Measurements from ENCODE around the gene TSHR. TPM values are rescaled to one million over a fixed set of nuclear protein-coding genes. Genes with fewer than 3 reads are reported as not detected.
A peak's percentile ranks its signal among the peaks of the same experiment; 100 is the strongest.

TSHR gene
- total and polyA plus RNA-seq, 2 of the 13 experiments (the other 11 are each of a cell fraction or from before 2014, with no cell fraction given): not detected

DNA sequence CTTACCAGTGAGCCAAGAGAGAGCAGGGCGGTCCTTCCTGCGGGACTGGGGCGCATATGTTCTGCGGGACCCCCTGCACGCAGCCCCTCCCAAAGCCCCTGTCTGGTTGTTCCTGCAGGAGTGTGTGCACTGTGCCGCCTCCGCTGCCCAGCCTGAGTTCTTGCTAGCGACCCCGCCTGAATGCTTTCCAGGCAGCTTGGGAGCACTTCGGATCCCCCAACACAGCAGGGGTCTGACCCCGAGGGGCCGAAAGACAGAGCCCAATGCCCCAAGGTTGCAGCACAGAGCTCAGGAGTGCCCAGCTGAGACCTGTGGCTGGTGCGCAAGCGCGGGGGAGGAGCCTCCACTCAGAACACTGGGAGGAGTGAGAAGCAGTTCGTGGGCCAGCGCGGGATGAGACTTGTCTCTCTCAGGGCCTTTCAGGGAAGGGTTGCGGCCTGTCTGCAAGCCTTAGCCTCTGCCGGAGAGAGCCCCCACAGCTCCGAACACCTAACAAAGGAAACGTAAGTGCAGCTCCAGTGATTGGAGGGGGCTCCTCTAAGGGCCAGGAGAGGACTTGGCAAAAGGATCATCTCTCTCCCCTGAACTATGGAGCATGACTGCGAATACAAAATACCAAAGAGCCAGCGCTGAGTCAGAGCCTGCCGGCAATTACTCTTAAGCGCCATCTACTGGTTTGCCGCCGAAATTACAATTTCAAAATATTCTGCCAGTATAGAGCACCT, 214.8 kb downstream of the TSHR start (continued):
- TF ChIP-seq CHD2 (IDR thresholded peaks at IDR 0.05; ENCODE audit: low read depth, low read length) (0 out of 2 replicates have a peak, but pooled peaks have one; percentile 26), HOXA3 (CRISPR knock-in tag; IDR thresholded peaks at IDR 0.05) (peak; percentile 64), DNMT1 (CRISPR knock-in tag; IDR thresholded peaks at IDR 0.05) (no peak), CENPX (CRISPR knock-in tag; IDR thresholded peaks at IDR 0.05) (no peak), POLR2AphosphoS5 (IDR thresholded peaks at IDR 0.05; ENCODE audit: low read depth, low read length) (peak; percentile 94), TBX3 (IDR thresholded peaks at IDR 0.05; ENCODE audit: borderline replicate concordance) (peak; percentile 30; the same call in 1 of the 2 replicates), GLI4 (CRISPR knock-in tag; IDR thresholded peaks at IDR 0.05; ENCODE audit: borderline replicate concordance) (0 out of 2 replicates have a peak, but pooled peaks have one; percentile 2), MXD4 (CRISPR knock-in tag; IDR thresholded peaks at IDR 0.05) (0 out of 2 replicates have a peak, but pooled peaks have one; percentile 18), POGZ (CRISPR knock-in tag; IDR thresholded peaks at IDR 0.05) (peak; percentile 41; the same call in 1 of the 2 replicates), AGO1 (IDR thresholded peaks at IDR 0.05; ENCODE audit: low read depth, low read length, poor library complexity, severe bottlenecking) (peak; percentile 62), HDAC2 (CRISPR knock-in tag; IDR thresholded peaks at IDR 0.05) (peak; percentile 49; the same call in 1 of the 2 replicates), ZNF383 (CRISPR knock-in tag; IDR thresholded peaks at IDR 0.05; ENCODE audit: borderline replicate concordance) (peak; percentile 80; the same call in 1 of the 2 replicates), YY1 (IDR thresholded peaks at IDR 0.05; ENCODE audit: insufficient read depth, insufficient replicate concordance, low read depth, low read length) (no peak)
- TF ChIP-seq, protein P1, sequence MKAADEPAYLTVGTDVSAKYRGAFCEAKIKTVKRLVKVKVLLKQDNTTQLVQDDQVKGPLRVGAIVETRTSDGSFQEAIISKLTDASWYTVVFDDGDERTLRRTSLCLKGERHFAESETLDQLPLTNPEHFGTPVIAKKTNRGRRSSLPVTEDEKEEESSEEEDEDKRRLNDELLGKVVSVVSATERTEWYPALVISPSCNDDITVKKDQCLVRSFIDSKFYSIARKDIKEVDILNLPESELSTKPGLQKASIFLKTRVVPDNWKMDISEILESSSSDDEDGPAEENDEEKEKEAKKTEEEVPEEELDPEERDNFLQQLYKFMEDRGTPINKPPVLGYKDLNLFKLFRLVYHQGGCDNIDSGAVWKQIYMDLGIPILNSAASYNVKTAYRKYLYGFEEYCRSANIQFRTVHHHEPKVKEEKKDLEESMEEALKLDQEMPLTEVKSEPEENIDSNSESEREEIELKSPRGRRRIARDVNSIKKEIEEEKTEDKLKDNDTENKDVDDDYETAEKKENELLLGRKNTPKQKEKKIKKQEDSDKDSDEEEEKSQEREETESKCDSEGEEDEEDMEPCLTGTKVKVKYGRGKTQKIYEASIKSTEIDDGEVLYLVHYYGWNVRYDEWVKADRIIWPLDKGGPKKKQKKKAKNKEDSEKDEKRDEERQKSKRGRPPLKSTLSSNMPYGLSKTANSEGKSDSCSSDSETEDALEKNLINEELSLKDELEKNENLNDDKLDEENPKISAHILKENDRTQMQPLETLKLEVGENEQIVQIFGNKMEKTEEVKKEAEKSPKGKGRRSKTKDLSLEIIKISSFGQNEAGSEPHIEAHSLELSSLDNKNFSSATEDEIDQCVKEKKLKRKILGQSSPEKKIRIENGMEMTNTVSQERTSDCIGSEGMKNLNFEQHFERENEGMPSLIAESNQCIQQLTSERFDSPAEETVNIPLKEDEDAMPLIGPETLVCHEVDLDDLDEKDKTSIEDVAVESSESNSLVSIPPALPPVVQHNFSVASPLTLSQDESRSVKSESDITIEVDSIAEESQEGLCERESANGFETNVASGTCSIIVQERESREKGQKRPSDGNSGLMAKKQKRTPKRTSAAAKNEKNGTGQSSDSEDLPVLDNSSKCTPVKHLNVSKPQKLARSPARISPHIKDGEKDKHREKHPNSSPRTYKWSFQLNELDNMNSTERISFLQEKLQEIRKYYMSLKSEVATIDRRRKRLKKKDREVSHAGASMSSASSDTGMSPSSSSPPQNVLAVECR (CRISPR knock-in tag; IDR thresholded peaks at IDR 0.05; ENCODE audit: borderline replicate concordance): peak; percentile 80; the same call in 1 of the 2 replicates
- TF ChIP-seq, protein P2, sequence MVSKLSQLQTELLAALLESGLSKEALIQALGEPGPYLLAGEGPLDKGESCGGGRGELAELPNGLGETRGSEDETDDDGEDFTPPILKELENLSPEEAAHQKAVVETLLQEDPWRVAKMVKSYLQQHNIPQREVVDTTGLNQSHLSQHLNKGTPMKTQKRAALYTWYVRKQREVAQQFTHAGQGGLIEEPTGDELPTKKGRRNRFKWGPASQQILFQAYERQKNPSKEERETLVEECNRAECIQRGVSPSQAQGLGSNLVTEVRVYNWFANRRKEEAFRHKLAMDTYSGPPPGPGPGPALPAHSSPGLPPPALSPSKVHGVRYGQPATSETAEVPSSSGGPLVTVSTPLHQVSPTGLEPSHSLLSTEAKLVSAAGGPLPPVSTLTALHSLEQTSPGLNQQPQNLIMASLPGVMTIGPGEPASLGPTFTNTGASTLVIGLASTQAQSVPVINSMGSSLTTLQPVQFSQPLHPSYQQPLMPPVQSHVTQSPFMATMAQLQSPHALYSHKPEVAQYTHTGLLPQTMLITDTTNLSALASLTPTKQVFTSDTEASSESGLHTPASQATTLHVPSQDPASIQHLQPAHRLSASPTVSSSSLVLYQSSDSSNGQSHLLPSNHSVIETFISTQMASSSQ (IDR thresholded peaks at IDR 0.05; ENCODE audit: low read depth): no peak
- TF ChIP-seq, protein P2 (CRISPR knock-in tag; IDR thresholded peaks at IDR 0.05; ENCODE audit: borderline replicate concordance): peak; percentile 57; the same call in 1 of the 2 replicates
- TF ChIP-seq, protein P3, sequence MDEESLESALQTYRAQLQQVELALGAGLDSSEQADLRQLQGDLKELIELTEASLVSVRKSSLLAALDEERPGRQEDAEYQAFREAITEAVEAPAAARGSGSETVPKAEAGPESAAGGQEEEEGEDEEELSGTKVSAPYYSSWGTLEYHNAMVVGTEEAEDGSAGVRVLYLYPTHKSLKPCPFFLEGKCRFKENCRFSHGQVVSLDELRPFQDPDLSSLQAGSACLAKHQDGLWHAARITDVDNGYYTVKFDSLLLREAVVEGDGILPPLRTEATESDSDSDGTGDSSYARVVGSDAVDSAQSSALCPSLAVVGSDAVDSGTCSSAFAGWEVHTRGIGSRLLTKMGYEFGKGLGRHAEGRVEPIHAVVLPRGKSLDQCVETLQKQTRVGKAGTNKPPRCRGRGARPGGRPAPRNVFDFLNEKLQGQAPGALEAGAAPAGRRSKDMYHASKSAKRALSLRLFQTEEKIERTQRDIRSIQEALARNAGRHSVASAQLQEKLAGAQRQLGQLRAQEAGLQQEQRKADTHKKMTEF (CRISPR knock-in tag; IDR thresholded peaks at IDR 0.05): peak; percentile 28; the same call in 1 of the 2 replicates

Data from HepG2 (cell line).